HG03159 (cell line): ENCODE data around the gene OR12D2.
"Not testable (repeated sequence)": the region's sequence is repeated elsewhere in the genome, so short reads cannot be mapped to it uniquely, and the experiment has no call there.

Experiments
- ATAC-seq: cut with Tn5 transposase; IDR thresholded peaks from one replicate; pipeline ENCODE4 v1.9.1; 2021; ENCODE audit warnings: mild to moderate bottlenecking, moderate library complexity; ENCODE audit not compliant: unreplicated experiment

Gene OR12D2, protein sequence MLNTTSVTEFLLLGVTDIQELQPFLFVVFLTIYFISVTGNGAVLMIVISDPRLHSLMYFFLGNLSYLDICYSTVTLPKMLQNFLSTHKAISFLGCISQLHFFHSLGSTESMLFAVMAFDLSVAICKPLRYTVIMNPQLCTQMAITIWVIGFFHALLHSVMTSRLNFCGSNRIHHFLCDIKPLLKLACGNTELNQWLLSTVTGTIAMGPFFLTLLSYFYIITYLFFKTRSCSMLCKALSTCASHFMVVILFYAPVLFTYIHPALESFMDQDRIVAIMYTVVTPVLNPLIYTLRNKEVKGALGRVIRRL

DNA sequence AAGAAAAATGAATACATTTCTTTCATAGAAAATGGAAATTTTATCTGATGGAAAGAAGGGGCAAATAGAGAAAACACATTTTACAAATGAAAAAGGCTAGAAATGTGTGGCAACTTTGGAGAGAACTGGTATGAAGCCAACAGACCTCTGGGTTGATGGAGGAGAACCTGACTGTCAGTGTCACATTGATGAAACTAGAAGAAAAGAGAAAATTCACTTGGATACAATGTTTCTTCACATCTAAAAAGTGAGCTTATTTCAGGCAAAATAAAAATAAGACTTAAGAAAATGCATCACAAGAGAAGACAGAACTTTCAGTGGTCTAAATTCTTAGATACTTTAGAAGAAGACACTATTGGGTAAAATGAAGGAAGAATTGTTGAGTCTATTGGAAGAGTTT is at the start of gene OR12D2:
Gene OR12D2, plus strand, starts transcription at position 301 of the 400 bp plus-strand sequence. CDS start 1,069 bp downstream, outside the sequence.
- ATAC-seq: no peak

DNA sequence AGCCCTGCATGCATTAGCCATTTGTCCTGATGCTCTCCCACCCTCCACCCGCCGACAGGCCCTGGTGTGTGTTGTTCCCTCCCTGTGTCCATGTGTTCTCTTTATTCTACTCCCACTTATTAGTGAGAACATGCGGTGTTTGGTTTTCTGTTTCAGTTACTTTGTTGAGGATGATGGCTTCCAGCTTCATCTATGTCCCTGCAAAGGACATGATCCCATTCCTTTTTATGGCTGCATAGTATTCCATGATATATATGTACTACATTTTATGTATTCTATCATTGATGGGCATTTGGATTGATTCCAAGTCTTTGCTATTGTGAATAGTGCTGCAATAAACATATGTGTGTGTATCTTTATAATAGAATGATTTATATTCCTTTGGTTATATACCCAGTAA is 46.1 kb upstream of the OR12D2 start:
- ATAC-seq: not testable (repeated sequence)

DNA sequence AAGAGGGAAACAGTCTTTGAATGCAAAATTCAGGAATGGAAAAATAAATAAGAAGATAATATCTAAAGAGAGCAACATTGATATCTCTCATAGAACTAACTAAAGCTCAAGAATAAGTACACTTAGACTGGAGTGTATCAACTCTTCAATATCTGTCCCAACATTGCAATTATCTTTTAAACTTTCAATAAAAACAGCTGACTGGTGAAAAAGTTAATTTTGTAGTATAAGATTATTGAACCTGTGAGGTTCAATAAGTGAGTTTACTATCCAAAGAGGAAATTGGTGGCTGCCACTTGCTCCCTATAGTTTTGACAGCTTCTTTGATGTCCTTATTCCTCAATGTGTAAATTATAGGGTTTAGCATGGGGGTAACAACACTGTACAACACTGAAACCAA is 40.5 kb upstream of the OR12D2 start:
- ATAC-seq: no peak

DNA sequence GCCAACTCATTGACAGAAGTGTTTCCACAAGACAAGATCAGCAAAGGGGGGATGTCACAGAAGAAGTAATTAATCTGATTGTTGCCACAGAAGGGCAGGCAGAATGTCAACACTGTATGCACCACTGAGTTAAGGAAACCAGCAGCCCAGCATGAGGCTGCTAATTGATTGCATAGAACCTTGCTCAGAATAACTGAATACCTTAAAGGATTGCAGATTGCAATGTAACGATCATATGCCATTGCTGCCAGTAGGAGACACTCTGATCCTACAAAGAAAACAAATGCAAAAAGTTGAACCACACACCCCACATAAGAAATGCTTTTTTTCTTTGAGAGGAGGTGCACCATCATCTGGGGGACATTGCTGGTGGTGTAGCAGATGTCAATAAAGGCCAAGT is 39.8 kb upstream of the OR12D2 start:
- no peak for ATAC-seq

DNA sequence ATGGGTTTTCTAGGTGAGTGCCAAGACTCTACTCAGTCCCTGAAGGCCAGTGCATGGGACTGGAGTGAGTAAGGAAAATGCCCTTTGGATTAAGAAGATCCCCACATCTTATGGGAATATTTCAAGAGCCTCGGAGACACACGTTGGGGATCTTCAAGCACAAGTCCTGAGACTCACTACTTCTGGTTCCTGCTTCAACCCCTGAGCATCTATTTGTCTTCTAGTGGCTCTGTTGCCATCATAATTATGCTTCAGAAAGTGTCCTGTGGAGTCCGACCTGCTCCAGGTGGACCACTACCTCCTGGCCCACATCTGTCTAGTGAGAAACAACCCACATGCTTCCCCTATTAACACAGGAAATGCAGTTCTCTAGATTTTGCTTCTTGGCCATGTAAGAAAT is 26.7 kb upstream of the OR12D2 start, which contains the start of gene OR5V1:
Gene OR5V1, minus strand, starts transcription at position 101 of the 400 bp plus-strand sequence. CDS start 12,670 bp downstream, outside the sequence.
- ATAC-seq: no peak

DNA sequence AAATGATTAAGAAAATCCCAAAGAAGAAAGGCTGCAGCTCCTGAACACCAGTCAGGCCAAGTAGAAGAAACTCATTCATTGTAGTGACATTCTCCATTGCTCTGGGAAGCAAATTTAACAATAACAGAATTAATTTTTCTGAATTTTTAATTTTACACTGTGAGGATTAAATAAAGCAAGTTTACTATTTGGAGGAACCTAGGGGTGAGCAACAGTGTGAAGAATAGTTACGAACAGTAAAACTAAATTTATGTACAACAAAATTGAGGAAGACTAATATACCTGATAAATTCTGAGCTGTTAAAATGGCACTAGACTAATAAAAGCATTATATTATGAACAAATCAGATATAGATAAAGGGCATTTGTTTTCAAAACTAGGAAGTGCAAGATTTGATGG is 20.2 kb upstream of the OR12D2 start, which contains the start of gene OR12D3:
Gene OR12D3, minus strand, starts transcription at position 101 of the 400 bp plus-strand sequence. Its CDS starts 4 bp downstream, at position 97.
- ATAC-seq: no peak

DNA sequence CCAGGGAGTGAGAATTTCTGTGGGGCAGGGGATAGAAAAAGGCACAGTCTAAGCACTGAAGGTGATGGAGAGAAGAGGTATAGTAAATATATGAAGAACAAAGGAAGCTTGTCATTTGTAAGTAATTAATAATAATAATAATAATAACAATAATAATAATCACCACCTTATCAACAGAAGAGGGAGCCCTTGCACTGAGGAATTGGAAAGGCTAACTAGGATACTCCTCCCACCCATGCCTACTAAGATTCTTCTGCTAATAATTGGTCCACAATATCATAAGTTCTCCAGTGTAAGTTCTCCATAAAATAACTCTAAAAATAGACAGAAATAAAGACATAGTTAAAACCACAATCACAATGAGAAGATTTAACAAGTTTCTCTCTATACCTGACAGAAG is 19.4 kb upstream of the OR12D2 start:
- no peak for ATAC-seq

DNA sequence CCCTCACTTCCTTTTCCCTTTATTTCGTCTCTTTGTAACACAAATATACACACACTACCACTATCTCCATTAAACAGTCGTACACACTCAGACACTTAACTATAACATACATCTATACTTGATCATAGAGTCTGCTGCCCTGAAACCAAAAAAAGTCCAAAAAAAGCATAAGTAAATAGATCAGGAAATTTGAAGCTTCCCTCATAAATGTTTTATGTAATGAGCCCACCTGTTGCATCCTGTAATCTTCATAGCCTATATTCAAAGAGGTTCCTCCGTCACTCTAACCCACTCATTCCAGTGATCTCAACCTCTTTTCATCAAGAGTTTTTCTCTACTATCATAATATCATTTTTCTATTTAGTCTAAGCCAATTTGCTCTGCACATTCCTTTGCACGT is 6.9 kb upstream of the OR12D2 start:
- no peak for ATAC-seq

DNA sequence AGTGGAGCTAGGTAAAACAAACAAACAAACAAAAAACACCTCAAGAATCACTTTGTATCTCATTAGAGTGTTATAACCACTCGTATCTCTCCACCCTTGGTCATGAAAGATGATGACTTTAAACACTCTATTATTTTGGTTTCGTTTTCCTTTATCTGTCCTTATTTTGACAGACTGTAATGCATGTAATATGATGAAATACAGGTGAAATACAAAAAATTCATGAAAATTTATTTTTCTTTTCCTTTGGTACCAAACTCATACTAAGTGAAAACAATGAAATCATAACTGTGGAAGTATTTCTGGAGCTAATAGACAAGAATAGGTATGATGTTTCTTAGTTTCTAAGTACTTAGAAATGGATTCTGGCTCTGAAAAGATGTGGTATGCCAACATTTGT is 4.1 kb downstream of the OR12D2 start:
- no peak for ATAC-seq

DNA sequence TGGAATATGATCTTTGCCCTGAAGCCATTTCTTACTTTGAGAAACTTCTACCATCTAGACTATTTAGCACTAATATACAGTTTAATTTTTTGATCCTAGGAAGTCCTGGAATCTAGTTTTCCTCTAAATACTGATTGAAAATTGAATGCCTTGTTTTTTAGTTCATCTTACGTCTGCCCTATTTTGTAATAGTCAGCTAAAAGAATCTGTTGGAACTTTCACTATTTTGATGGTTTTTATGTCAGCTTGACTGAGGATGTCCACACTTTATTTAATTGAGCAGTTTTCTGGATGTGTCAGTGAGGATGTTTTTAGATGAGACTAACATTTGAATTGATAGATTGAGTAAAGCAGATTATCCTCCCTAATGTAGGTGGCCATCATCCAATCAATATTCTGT is 8.4 kb downstream of the OR12D2 start:
- no peak for ATAC-seq

DNA sequence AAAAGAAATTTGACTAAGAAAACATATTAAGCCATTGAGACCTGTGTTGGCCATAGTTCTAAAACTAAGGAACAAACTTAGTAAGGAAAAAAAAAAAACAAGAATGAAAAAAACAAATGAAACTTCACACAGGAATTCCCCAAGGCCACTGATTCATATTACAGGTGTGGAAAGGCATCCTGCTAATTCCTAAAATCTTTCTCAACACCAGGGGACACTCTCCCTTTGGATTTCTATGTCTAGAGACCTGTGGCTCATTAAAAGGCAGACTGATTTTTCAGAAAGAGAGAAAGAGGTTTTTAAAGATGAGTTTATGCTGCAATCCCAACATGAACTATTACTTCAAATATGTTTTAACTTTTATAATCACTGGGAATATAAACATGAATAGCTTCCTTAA is 19.2 kb downstream of the OR12D2 start, which contains the start of gene OR12D1:
Gene OR12D1, plus strand, starts transcription at position 341 of the 400 bp plus-strand sequence.
- ATAC-seq: no peak

DNA sequence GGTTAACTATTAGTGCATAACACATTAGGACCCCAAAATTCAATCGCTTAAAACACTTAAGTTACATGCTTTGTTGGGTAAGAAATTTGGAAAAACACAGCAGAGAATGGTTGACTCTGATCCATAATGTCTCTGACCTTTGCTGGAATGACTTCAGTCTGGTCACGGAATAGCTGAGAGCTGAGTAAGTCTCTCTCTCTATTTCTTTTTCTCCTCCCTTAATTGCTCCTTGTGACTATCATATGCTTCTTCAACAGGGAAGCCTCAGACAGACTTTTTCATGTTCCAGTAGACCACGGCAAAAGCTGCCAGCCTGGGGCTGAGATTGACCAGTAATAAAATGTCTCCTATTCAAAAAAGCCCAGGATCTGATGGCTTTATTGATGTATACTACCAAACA is 24.1 kb downstream of the OR12D2 start:
- no peak for ATAC-seq

DNA sequence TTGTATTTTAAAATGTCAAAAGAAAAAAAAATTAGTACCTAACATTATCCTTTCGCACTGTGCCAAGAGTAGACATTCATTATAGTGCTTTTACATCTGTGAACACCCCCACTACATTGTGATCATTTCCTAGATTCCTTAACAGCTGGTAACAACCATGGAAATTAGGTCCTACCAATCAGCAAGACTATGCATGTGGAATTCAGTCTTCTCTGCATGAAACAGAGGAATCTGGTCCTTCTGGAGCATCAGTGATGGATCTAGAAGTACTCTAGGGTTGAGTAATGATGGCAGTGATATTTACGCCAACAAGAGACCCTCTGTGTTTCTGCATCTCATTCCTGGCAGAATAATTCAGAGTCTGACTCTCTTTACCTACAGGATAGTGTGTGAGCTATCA is 28.7 kb downstream of the OR12D2 start:
- no peak for ATAC-seq

DNA sequence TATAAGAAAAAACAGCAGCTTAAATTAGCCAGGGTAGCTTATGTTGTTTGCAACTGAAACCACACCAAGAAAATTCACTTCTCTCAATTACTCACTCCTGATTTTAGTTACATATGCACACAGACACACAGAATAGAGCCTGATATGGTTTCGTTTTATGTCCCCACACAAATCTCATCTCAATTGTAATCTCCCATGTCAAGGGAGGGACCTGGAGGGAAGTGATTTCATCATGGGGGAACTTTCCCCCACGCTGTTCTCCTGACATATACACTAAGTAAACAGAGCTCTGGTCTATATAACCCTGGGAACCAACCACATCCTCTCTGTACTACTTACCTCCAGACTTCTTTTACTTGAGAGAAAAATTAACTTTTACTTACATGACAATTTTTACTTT is 29.1 kb downstream of the OR12D2 start:
- no peak for ATAC-seq

DNA sequence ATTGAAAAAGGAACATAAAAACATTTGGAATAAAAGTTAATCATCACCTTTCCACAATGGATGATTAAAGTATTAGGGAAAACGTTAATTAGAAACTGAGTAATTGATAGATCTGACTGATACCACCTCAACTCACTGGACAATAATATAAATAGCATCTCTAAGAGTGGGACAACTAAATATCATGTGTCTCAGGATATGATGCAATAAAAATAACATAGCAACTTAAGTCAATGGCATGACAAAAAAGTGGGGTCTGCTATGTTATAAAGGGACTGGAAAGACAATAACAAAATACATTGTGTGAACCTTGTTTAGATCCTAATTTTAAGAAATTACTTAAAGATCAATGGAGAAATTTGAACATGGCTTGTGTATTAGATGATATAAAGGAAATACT is 29.6 kb downstream of the OR12D2 start:
- no peak for ATAC-seq

DNA sequence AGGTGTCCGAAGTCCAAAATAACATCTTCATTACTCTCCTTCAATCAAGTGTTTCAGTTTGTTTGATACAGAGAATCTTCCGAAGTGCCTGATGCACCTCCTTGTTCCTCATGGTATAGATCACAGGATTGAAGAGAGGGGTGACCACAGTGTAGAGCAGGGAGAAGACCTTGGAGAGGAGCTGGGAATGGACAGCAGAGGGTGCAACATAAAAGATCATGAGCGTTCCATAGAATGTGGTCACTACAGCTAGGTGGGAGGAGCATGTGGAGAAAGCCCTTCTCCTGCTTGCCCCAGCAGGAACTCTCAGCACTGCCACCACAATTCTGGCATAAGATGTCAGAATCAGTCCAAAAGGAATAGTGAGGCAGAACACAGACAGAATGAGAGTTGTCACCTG is 31.2 kb downstream of the OR12D2 start:
- no peak for ATAC-seq

DNA sequence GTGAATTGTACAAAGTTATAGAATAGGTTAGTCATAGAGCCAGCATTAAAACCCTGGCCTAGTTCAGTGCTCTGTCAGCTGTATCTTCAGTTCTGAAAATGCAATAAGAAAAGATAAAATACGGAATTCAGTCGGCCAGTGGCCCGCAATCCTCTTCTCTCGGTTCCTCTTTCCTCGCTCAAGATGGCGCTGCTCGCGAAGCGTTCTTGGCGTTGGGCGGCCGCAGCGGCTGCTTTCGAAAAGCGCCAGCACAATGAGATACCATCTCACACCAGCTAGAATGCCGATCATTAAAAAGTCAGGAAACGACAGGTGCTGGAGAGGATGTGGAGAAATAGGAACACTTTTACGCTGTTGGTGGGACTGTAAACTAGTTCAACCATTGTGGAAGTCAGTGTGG is 41.3 kb downstream of the OR12D2 start:
- not testable (repeated sequence) for ATAC-seq

DNA sequence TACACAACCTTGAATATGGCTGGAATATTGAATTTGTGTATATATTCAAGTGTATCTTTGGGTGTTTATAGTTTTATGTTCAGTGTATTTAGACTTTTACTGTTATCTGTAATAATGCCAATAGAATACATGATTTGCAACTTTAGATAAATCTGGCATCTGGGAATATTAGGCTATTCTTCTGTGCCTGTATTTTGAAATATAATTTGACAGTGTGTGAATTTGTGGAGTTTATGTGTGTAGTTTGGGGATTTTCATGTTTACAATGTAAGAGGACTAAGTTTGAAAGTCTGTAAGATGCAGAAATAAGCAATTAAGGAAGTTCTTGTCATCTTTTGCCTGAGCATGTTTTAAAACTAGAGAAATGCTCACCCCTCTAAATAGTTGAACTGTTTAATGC is 43.6 kb downstream of the OR12D2 start, which contains the start of gene OR10C1:
Gene OR10C1, plus strand, starts transcription at position 301 of the 400 bp plus-strand sequence. CDS start 710 bp downstream, outside the sequence.
- no peak for ATAC-seq

DNA sequence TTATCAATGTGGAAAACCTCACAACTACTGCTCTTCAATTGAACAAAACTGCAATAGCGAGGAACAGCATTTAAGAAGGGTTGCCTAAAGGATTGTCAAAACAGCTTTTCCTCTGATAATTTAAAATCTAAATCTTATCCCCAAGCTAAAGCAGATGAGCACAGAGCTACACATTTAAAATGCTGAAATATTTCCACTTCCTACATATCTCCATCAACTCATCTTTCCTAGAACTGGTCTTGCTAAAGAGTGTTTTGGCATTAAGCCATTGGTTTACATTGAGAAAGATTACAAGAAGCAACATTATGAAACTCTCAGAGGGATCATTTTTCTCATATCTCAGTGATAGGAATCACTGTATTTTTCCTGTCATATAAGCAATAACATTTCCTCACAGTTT is 47.3 kb downstream of the OR12D2 start:
- no peak for ATAC-seq

DNA sequence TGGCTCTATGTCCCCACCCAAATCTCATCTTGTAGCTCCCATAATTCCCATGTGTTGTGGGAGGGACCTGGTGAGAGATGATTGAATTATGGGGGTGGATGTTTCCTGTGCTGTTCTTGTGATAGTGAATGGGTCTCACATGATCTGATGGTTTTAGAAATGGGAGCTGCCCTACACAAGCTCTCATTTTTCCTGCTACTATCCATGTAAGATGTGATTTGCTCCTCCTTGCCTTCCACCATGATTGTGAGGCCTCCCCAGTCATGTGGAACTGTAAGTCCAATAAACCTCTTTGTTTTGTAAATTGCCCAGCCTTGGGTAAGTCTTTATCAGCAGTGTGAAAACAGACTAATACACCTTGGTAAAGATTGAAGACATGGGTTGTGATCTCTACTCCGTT is 48.6 kb downstream of the OR12D2 start:
- ATAC-seq: not testable (repeated sequence)
